CD4-positive, alpha-beta T cell (primary cell): Measurements from ENCODE around the gene WIPI1. TPM values are rescaled to one million over a fixed set of nuclear protein-coding genes. Genes with fewer than 3 reads are reported as not detected.

Experiments used
- ATAC-seq: fragments of 200-7000 bp; cut with Tn5 transposase; one replicate; pipeline ENCODE4 v1.10.0; 2022; ENCODE audit warnings: mild to moderate bottlenecking; ENCODE audit not compliant: poor library complexity
- CTCF ChIA-PET: fragments of 350-600 bp; sonication (Branson Sonifier 250); formaldehyde crosslinking; loops from one replicate; lab custom pipeline; 2021; ENCODE audit warnings: antibody characterized with exemption, inconsistent platforms; lab: Charles Lee
- POLR2A ChIA-PET: fragments of 350-600 bp; sonication (Branson Sonifier 250); formaldehyde crosslinking; loops from one replicate; lab custom pipeline; 2021; ENCODE audit warnings: antibody characterized with exemption, inconsistent platforms; lab: Charles Lee
- DNase-seq, 14 experiments: peaks; one replicate each; pipeline ENCODE4 v3.0.0-alpha.2; 2013 to 2020; ENCODE audit warnings: mixed read lengths in 2 of 14
- H3K27ac ChIP-seq, 2 donors: one replicate each; pipeline versions ENCODE4 v1.5.1 to v1.7.0; 2013; ENCODE audit warnings: low read length in 2 of 2, low read depth in 1 of 2, mild to moderate bottlenecking in 1 of 2
- H3K27me3 ChIP-seq, 2 experiments: 1 replicate in 1 of 2; 2 replicates in 1 of 2; pipeline versions ENCODE4 v1.6.1 to v1.7.0; 2013; ENCODE audit warnings: low read length in 2 of 2, control low read depth in 1 of 2, mild to moderate bottlenecking in 1 of 2, moderate library complexity in 1 of 2; ENCODE audit not compliant: insufficient read depth in 2 of 2, control insufficient read depth in 1 of 2
- H3K36me3 ChIP-seq: one replicate; pipeline ENCODE4 v1.6.1; 2013; ENCODE audit warnings: low read length, control low read depth; ENCODE audit not compliant: insufficient read depth
- H3K4me1 ChIP-seq: one replicate; pipeline ENCODE4 v1.6.1; 2013; ENCODE audit warnings: low read length, control low read depth; ENCODE audit not compliant: insufficient read depth
- H3K4me3 ChIP-seq: one replicate; pipeline ENCODE4 v1.5.1; 2013; ENCODE audit warnings: mild to moderate bottlenecking, low read length, moderate library complexity
- H3K9me3 ChIP-seq, 2 experiments: 1 replicate in 1 of 2; 2 replicates in 1 of 2; pipeline versions ENCODE4 v1.6.1 to v1.7.0; 2013; ENCODE audit warnings: low read length in 2 of 2, mild to moderate bottlenecking in 2 of 2, control low read depth in 1 of 2, moderate library complexity in 1 of 2; ENCODE audit not compliant: control insufficient read depth in 1 of 2, insufficient read depth in 1 of 2
- H3K27ac Mint-ChIP-seq: one replicate; pipeline ENCODE4 v1.8.0; 2020; ENCODE audit warnings: mixed read lengths
- H3K27me3 Mint-ChIP-seq: one replicate; pipeline ENCODE4 v1.8.0; 2021; ENCODE audit warnings: mixed read lengths
- H3K36me3 Mint-ChIP-seq: one replicate; pipeline ENCODE4 v1.8.0; 2021; ENCODE audit warnings: low read depth, mixed read lengths
- H3K4me1 Mint-ChIP-seq: one replicate; pipeline ENCODE4 v1.8.0; 2021; ENCODE audit warnings: low read depth, mixed read lengths
- H3K4me3 Mint-ChIP-seq: one replicate; pipeline ENCODE4 v1.8.0; 2020; ENCODE audit warnings: mild to moderate bottlenecking, mixed read lengths
- H3K9me3 Mint-ChIP-seq: one replicate; pipeline ENCODE4 v1.8.0; 2020; ENCODE audit warnings: mixed read lengths
- intact Hi-C, 2 experiments: fragments of 100-400 bp; cut with DNase I in 1 of 2; cut with micrococcal nuclease in 1 of 2; formaldehyde crosslinking; loops; one replicate each; pipeline versions ENCODE4 v1.15.1 to v1.9.0; 2023 to 2025; cut with DNase I, micrococcal nuclease
- total RNA-seq, 174 experiments: library from RNA in 2 of 174; stranded (reverse) in 2 of 174; gene quantifications; one replicate each; pipeline ENCODE4 v1.2.3 and lab custom pipeline; 2021 to 2026
- TF ChIP-seq, protein P1 (sequence below): fragments of 200-600 bp; IDR thresholded peaks from one replicate; pipeline ENCODE4 v1.8.0; 2022; ENCODE audit warnings: antibody characterized with exemption, mild to moderate bottlenecking

The WIPI1 gene
- total RNA-seq, 2 experiments from 2014 or later: 2.0 to 2.6 TPM

DNA sequence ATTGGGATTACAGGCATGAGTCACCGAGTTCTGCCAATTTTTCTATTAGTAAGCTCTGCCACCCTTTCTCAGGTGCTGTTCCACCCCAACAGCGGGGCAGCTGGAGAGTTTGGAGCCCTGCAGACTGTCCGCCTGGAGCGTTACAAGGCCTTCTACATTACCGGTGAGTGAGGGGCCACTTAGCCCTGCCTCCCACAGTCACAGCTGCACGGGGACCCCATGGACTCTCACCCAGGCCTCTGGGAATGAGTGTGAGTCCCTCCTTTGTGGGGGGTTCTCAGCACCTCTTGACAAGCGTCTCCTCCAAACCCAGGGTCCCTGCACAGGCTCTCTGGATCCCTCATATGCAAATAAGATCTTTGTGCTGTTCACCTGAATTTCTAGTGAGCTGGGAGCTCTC, 56.0 kb downstream of the WIPI1 start:
- ChIA-PET CTCF (no interaction called here), POLR2A (interaction anchor here (3.6 kb wide), 1 partner anchor 110 kb away, joined by 25 read pairs; the partner anchor contains the start of genes ARSG and SLC16A6)
- peaks cover 37% of the 10 kb centered on the region for H3K4me1 ChIP-seq
- H3K27me3 ChIP-seq: no peaks in the 10 kb centered on the region
- peaks cover 0 to 10% of the 10 kb centered on the region in 2 experiments for H3K9me3 ChIP-seq
- no peaks in the 10 kb centered on the region for H3K27me3 Mint-ChIP-seq
- H3K4me3 Mint-ChIP-seq: no peak overlapping the region
- DNase-seq (no peak), ATAC-seq (no peak)
- H3K36me3 Mint-ChIP-seq: peaks cover 35% of the 10 kb centered on the region
- H3K9me3 Mint-ChIP-seq: peaks cover 3% of the 10 kb centered on the region
- TF ChIP-seq, protein P1, sequence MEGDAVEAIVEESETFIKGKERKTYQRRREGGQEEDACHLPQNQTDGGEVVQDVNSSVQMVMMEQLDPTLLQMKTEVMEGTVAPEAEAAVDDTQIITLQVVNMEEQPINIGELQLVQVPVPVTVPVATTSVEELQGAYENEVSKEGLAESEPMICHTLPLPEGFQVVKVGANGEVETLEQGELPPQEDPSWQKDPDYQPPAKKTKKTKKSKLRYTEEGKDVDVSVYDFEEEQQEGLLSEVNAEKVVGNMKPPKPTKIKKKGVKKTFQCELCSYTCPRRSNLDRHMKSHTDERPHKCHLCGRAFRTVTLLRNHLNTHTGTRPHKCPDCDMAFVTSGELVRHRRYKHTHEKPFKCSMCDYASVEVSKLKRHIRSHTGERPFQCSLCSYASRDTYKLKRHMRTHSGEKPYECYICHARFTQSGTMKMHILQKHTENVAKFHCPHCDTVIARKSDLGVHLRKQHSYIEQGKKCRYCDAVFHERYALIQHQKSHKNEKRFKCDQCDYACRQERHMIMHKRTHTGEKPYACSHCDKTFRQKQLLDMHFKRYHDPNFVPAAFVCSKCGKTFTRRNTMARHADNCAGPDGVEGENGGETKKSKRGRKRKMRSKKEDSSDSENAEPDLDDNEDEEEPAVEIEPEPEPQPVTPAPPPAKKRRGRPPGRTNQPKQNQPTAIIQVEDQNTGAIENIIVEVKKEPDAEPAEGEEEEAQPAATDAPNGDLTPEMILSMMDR: no peak
- H3K27ac Mint-ChIP-seq: no peak overlapping the region
- no peaks in the 10 kb centered on the region for H3K36me3 ChIP-seq
- intact Hi-C loops: no loop called here
- no peak overlapping the region for H3K4me3 ChIP-seq
- no peak overlapping the region for H3K27ac ChIP-seq
- peaks cover 36% of the 10 kb centered on the region for H3K4me1 Mint-ChIP-seq

DNA sequence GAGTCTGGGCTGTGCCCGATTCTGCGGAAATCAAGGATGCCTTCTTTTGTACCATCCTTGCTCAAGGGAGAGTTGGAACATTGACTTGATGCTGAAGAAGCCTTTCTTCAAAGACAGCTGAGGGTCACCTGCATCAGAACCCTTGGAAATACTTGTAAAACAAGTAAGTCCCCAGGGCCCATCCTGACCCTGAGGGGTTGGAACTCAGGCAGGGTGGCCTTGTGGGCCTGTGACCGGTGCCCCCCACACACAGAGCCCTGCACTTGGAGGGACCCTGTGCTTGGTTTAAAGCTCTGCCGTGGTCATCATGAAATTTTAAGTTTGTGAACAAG, 56.9 kb downstream of the WIPI1 start:
- no peak for ATAC-seq
- intact Hi-C loops: no loop called here

GRCh38 chr17:68399638-68400403, 57.5 kb downstream of the WIPI1 start:
- Histone ChIP-seq H3K27me3 (no peaks in the 10 kb centered on the region), H3K4me3 (no peak overlapping the region), H3K9me3 (peaks cover 6 to 7% of the 10 kb centered on the region in 2 experiments), H3K27ac (no peak overlapping the region), H3K4me1 (peaks cover 37% of the 10 kb centered on the region), H3K36me3 (peaks cover 2% of the 10 kb centered on the region)
- ATAC-seq (peak; percentile 65), DNase-seq (peak in 8 of 14 experiments; percentile 9 to 57 (median 19))
- H3K4me3 Mint-ChIP-seq: peak overlapping the region; percentile 30
- H3K27me3 Mint-ChIP-seq: no peaks in the 10 kb centered on the region
- H3K4me1 Mint-ChIP-seq: peaks cover 36% of the 10 kb centered on the region
- intact Hi-C loops: loop anchor here in 1 of 2 experiments (5.0 kb wide), 1 partner anchor 43 kb away; no protein-coding TSS in a partner anchor
- CTCF ChIA-PET: interaction anchor here (0.7 to 2.1 kb wide), 7 partner anchors 25 to 115 kb away, joined by 3 to 8 read pairs (median 4); no protein-coding TSS in a partner anchor
- peaks cover 30% of the 10 kb centered on the region for H3K36me3 Mint-ChIP-seq
- peaks cover 3% of the 10 kb centered on the region for H3K9me3 Mint-ChIP-seq
- TF ChIP-seq, protein P1: no peak
- peak overlapping the region; percentile 25 for H3K27ac Mint-ChIP-seq
- POLR2A ChIA-PET: interaction anchor here (0.8 to 3.6 kb wide), 6 partner anchors 15 to 152 kb away, joined by 3 to 25 read pairs (median 4); partner anchors contain the start of genes AMZ2, ARSG and SLC16A6

More for the DNA sequence above, 56.9 kb downstream of the WIPI1 start:
- Histone ChIP-seq H3K27ac (no peak overlapping the region), H3K27me3 (no peaks in the 10 kb centered on the region), H3K4me1 (peaks cover 37% of the 10 kb centered on the region), H3K36me3 (no peaks in the 10 kb centered on the region), H3K9me3 (peaks cover 1 to 7% of the 10 kb centered on the region in 2 experiments), H3K4me3 (no peak overlapping the region)
- Mint-ChIP-seq H3K9me3 (peaks cover 3% of the 10 kb centered on the region), H3K4me3 (peak overlapping the region; percentile 30), H3K36me3 (peaks cover 31% of the 10 kb centered on the region), H3K27me3 (no peaks in the 10 kb centered on the region), H3K4me1 (peaks cover 36% of the 10 kb centered on the region), H3K27ac (peak overlapping the region; percentile 25)
- ChIA-PET POLR2A (interaction anchor here (1.1 to 3.6 kb wide), 2 partner anchors 14 to 109 kb away, joined by 4 to 25 read pairs; partner anchors contain the start of genes ARSG and SLC16A6), CTCF (interaction anchor here (1.2 to 2.1 kb wide), 2 partner anchors 32 to 50 kb away, joined by 3 to 8 read pairs; no protein-coding TSS in a partner anchor)
- TF ChIP-seq, protein P1: no peak
- DNase-seq: no peak
